SKM-1 treated with dmso at 0.1 percent for 144 hours (cell line): ENCODE results near the gene GPR160.
"Not testable (repeated sequence)": the region's sequence is repeated elsewhere in the genome, so short reads cannot be mapped to it uniquely, and the experiment has no call there.

Experiments
- DNase-seq: peaks from one replicate; lab custom pipeline; 2025; ENCODE audit not compliant: unreplicated experiment; lab: John Stamatoyannopoulos, UW

GPR160 gene

GRCh38 chr3:170109579-170110293 is 71.9 kb downstream of the GPR160 start:
- no peak for DNase-seq

GRCh38 chr3:170111147-170111771 is 73.5 kb downstream of the GPR160 start:
- DNase-seq = no peak

- not testable (repeated sequence) for DNase-seq
These were observed 76.4 kb downstream of the GPR160 start for GRCh38 chr3:170114165-170114564.

- DNase-seq = no peak
These were observed 79.3 kb downstream of the GPR160 start for GRCh38 chr3:170117134-170117533.

GRCh38 chr3:170128259-170128976 is 90.6 kb downstream of the GPR160 start:
- peak; percentile 78 for DNase-seq

GRCh38 chr3:170128977-170129431 is 91.2 kb downstream of the GPR160 start:
- DNase-seq = peak; percentile 32

GRCh38 chr3:170130532-170130931 is 92.7 kb downstream of the GPR160 start:
- DNase-seq = no peak

- DNase-seq = peak; percentile 50
These were observed 94.5 kb downstream of the GPR160 start for GRCh38 chr3:170132335-170132734.
